Colon (tissue), 2 donors: ENCODE data around the gene GLRX2.

ENCODE experiments used
- FAIRE-seq: peaks from 2 replicates; lab custom pipeline; 2012; peaks lifted over from hg19 to GRCh38; lab: Jason Lieb, UNC
- donor health status: control.
- donor health status: control.

GLRX2 gene

DNA sequence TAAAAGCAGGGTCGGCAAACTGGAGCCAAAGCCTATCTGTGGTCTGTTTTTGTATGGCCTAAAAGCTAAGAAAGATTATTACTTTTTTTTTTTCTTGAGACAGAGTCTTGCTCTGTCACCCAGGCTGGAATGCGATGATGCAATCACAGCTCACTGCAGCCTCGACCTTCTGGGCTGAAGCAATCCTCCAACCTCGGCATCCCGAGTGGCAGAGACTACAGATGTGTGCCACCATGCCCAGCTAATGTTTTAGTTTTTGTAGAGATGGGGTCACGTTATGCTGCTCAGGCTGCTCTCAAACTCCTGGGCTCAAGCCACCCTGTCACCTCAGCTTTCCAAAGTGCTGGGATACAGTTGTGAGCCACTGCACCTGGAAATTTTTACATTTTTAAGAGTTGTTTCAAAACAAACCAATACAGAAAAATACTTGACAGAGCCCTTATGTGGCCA lies 6.5 kb upstream of the GLRX2 start:
- FAIRE-seq = no peak

DNA sequence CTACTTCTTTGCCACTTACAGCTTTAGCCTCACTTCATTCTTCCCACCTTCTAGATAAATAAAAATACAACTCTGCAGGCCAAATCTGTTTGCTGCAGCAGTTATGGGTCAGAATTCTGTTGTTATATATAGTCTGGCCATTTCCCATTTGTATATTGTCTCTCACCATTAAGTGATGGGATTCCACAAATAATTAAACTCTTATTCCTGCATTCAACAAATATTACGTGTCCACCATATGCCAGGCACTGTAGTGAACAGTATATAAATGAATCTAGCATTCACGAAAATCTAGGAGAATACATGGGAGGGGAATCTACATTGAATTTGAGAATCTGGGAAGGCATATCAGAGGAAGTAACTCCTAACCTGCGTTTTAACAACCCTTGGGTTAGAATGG lies 5.7 kb upstream of the GLRX2 start:
- FAIRE-seq = no peak

DNA sequence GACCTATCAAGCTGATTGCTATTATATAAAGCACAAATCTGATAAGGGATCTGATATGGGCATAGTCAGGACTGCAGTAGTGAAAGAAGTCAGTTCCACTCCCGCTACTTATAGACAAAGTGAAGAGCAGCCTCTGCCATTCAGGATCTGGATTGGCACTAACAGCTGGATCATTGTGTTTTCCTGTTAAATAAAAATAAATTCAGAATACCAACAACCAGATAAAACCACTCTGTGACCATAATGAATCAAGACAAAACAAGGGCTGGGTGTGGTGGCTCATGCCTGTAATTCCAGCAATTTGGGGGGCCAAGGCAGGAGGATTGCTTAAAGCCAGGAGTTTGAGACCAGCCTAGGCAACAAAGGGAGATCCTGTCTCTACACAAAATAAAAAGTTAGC lies 5.0 kb upstream of the GLRX2 start:
- FAIRE-seq = no peak

DNA sequence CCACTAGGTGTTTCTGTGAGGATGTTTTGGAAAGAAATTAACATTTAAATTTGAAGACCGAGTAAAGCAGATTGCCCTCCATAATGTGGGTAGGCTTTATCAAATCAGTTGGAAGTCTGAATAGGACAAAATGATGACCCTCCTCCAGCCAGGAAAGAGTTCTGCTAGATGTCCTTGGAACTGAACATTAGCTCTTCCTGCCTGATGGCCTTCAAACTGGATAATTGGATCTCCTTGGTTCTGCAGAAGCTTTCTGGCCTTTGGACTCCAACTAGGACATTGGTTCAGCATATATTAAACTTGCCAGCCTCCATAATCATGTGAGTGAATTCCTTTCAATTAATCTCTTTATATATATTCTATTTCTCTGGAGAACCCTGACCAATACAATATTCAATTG lies 4.4 kb upstream of the GLRX2 start:
- no peak for FAIRE-seq

DNA sequence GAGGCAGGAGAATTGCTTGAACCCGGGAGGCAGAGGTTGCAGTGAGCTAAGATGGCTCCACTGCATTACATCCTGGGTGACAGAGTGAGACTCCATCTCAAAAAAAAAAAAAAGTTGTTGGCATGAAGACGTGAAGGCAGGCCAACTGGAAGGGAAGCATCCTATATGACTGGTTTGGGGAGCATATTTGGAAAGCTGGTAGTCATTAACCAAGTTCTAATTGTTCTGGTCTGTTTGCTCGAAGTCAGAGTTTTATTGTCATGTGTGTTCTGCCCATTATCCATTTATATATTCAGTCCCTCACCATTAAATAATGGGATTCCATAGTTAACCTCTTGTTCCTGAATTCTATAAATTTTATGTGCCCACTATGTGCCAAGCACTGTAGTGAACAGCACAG lies 3.3 kb upstream of the GLRX2 start:
- FAIRE-seq = no peak

DNA sequence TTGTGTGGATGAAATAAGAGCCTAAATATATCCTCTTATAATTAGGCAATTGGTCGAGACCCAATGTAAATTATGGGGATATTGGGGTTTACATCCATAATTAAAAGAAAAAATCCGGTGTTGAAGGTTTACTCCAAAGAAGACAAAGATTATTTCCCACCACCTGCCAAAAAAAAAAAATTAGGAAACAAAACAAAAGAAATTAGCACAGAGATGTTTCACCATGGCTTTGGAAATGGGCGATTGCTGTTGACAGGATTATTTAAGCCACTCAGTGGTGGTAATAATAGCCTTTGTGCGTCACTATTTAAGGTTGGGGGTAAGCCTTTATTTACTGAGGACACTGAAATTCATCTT lies 585 bp upstream of the GLRX2 start:
- FAIRE-seq = no peak

DNA sequence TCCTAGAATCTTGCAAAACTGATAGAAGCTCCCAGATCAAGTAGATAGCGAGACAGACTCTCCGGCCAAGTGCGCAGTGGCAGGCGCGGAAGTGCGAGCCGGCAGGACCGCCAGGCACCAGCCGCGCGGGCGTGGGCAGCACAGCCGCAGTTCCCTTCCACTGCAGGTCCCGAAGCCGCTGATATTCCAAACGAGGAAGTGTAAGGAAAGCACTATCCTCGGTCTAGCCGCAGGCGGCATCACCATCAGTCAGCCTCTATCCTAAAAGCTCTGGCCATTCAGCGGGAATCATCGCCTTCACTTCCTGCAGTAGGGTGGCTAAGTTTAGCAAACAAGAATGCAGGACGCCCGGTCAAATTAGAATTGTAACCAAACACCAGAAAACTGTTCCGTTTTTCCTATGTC lies 710 bp downstream of the GLRX2 start:
- no peak for FAIRE-seq

DNA sequence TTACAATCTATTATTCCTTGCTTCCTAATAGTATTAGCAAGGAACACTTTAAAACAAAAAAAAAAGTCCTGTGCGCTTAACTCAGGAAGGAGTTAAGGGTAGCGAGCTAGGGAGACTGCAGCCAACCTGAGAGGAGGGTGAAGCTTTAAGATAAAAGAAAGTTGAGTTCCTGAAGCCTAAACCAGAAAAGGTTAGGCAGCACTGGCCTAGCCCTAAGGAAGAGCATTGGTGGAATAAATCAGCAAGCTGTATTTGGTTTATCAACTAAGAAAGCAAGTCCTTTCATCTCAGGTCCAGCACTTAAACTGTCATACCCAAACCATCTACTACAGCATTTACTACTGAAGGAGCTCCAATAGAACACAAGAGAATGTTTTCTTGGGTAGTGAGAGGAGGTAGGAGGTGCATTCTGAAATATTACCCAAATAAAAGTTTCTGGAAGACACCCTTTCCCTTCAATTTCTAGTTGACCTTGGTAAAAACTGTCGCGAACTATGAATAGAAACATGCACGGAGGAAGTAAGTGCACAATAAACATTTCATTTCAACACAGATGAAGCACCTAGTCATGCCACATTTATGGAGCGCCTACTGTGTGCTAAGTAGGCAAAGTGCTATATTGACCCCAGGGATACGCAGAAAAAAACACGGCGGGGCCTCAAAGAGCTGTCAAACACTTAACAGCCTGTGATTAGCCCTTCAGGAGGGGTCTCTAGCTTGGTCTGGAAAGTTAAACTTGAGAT lies 1.3 kb downstream of the GLRX2 start:
- no peak for FAIRE-seq

DNA sequence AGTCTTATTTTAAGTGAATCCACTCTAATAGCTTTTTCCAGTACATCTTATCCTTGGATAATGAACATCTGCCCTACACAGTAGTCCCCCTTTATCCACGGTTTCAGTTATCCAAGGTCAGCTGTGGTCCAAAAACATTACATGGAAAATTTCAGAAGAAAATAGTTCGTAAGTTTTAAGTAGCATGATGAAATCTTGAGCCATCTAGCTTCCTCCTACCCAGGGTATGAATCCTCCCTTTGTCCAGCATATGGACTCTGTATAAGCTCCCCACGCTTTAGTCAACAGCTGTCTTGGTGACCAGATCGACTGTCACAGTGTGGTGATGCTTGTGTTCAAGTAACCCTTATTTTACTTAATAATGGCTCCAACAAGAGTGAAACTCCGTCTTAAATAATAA lies 2.6 kb downstream of the GLRX2 start:
- FAIRE-seq = no peak

DNA sequence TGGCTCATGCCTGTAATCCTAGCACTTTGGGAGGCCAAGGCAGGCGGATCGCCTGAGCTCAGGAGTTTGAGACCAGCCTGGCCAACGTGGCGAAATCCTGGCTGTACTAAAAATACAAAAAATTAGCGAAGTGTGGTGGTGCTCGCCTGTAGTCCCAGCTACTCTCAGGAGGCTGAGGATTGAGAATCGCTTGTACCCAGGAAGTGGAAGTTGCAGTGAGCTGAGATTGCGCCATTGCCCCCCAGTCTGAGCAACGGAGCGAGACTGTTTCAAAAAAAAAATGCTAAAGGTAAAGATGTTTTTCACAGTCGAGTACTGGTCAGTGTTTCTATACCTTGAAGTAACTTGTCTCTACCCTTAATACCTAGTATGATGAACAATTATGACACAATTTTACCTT lies 11.1 kb downstream of the GLRX2 start:
- FAIRE-seq = no peak

DNA sequence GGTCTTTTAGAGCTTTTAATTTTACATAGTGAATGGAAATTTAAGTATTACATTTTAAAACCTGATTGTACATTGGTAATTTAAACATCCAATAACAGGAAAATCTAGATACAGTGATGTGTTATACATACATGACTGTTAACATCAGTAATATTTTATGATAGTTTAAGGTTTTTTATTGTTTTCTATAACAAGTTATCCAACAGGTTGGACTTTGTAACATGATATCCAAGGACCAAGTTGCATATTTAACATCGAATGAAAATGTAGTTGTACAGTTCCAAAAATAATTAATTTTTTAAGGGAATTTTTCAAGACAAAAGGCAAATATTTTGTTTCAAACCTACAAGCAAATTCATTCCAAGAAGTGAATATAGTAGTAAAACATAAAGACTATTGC lies 14.3 kb downstream of the GLRX2 start:
- FAIRE-seq = no peak

DNA sequence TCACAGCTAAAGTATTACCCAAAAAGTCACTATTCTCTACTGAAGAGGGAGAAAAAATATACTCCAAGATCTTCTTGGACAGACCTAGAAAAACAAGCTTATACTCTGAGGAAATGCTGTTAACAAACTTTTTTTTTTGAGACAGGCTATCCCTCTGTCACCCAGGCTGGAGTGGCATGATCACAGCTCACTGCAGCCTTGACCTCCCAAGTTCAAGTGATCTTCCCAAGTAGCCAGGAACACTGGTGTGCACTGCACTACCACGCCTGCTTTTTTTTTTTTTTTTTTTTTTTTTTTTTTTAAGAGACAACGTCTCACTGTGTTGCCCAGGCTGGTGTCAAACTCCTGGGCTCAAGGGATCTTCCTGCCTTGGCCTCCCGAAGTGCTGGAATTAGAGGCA lies 17.3 kb downstream of the GLRX2 start:
- no peak for FAIRE-seq

DNA sequence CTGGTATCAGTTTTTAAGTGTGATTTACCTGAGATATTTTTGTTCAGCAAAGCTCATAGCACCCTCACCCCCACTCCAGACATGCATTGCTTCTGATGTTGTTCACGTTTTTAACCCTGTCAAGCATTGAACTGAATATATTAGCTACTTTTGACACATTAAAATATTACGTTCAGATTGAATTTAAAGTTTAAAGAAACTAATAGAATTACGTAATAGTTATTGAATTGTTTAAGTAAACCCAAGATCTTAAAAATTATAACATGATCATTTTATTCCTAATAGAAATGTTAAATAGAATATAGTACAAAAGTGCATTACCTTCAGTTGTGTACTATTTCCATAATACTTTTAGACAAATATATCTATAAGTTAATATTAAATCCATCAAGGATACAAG lies 18.9 kb downstream of the GLRX2 start:
- FAIRE-seq = no peak

DNA sequence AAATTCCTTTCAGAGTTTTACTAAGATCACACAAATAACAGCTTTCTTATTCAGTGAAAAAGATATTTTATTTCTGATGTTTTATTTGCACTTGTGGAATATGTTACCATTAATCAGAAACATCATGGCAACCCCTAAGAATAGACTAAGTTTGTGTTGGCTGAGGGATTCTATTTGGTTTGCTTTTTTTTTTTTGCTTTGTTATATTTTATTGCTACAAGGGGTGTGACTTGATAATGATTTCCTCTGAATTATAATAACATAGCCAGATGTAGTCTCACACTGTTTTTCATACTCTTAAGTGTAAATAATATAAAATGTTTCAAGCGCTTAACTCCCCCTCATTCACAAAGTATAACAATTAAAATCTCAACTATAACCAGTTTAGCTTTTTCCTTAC lies 20.0 kb downstream of the GLRX2 start:
- FAIRE-seq = no peak

DNA sequence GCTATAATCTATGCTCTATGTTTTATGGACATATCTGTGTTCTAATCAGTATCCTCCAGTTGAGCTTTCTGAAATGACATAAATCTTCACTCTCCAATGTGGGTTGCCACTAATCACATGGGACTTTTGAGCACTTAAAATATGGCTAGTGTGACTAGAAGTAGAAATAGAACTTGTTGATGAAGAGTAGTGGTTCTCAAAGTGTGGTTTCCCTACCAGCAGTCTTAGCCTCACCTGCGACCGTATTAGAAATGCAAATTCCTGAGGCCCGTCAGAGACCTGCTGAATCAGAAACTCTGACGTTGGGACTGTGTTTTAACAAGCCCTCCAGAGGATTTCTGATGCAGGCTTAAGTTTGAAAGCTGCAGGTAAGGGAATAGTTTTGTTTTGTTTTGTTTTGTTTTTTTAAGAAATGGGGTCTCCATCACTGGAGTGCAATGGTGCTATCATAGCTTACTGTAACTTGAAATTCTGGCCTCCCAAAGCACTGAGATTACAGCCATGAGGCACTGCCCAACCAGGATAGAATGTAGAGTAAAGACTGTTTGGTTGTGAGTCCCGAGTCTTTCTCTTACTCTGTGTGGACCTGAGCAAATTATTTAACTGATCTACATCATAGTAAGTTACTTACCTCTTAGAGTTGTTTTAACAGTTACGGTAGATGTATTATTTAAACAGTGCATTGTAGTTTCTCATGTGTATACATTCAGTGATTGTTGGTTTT lies 21.7 kb downstream of the GLRX2 start:
- FAIRE-seq = no peak

DNA sequence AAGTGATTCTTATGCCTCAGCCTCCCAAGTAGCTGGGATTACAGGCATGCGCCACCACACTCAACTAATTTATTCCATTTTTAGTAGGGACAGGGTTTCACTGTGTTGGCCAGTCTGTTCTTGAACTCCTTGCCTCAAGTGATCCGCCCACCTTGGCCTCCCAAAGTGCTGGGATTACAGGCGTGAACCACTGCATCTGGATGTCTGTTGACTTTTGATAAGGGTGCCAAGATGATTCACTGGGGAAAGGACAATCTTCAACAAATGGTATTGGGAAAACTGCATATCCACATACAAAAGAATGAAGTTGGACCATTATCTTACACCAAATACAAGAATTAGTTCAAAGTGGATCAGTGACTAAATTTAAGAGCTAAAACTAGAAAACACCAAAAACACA lies 26.0 kb downstream of the GLRX2 start:
- no peak for FAIRE-seq

DNA sequence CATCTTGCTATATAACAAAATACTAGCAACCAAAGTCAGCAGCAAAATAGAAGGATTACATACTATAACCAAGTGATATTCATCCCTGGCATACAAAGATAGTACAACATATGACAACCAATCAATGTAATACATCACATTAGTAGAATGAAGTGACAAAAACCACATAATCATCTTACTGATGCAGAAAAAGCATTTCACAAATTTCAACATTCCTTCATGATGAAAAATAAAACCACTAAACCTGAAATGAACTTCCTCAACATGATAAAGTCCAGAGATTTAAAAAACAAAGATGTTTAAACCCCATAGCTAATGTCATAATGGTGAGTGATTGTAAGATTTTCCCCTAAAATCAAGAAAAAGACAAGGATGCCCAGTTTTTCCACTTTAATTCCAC lies 27.2 kb downstream of the GLRX2 start:
- FAIRE-seq = no peak

DNA sequence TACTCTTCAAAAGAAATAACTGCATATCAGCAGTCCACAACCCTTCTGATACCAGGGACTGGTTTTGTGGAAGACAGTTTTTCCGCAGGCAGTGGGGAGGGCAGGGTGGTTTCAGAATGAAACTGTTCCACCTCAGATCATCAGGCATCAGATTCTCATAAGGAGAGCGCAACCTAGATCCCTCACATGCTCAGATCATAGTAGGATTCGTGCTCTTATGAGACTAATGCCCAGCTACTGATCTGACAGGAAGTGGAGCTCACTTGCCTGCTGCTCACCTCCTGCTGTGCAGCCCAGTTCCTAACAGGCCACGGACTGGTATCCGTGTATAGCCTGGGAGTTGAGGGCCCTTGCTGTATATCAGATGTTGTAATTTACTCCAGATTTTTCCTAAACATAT lies 34.3 kb downstream of the GLRX2 start:
- FAIRE-seq = no peak

DNA sequence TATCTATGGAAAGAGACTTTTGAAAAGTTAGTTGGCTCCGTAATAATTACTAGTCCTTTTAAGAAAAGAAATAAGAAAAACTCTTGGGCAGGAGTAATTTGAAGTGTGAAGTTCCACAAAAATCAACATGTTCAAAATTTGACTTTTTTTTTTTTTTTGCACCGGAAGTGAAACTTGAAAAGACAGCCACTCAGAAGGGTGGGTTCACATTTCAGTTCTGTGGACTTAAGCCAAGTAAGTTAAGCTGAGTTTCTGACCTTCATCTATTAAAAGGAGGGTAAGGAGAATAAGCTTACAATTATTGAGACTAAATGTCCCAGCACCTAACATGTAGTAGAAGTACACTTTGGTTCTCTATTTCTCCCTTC lies 34.8 kb downstream of the GLRX2 start:
- no peak for FAIRE-seq

DNA sequence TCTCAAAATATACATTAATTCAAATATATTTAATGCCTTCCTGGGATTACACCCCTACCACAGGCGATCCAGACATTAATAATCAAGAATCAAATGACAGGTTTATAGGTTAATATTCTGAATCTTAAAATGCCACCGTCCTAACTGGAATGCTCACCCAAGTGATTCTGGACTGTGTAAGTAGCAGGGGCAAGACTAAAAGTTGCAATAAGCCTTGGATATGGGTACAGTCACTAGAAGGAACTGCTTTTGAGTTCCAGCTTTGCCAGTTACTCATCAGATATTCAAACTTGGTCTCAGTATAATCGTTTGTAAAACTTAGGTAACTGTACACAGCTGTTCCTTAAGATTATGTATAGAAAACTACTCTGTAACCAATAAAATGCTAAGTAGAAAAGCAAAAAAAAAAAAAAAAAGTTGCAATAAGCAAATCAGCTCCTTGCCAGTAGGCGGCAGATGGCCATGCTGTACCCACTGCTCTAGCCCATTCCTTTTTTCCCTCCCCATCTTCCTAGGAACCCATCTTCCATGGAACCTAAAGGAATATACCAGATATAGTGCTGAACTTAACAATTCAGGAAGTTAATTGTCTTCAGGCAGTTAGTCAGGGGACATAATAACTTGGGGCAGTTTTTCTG lies 35.3 kb downstream of the GLRX2 start:
- FAIRE-seq = no peak

DNA sequence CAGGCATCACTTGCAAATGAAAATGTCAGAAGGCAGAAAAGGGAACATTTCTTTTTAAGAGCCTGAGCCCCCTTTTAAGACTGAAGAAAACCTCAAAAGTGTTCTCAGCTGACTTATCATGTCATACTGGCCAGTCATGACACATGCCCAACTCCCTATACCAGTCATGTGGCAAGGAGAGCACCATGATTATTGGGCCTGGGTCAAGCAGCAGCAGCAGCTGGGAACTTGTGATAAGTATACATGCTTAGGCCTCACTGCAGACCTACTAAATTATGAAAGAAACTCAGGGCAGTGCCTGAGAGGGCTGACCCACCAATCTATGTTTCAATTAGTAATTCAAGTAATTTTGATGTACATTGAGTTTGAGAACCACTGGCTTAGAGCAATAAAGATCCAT lies 37.2 kb downstream of the GLRX2 start:
- FAIRE-seq = no peak

DNA sequence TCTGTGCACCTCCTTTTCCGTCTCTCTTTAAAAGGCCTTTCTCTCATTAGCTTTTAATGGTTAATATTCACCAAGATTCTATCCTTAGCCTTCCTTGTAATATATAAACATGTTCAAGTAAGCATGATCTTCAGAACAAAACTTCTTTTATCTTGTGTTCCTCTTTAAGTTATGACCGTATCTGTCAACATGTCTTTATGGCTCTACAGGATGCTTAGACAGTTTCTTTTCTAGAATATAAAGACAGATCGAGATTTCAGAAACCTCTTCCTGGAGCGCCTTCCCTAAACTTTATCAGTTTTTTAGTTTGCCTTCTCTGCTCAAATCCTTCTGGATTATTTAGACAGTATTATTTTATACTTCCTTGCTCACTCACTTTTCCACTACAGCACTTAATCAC lies 38.6 kb downstream of the GLRX2 start:
- no peak for FAIRE-seq

DNA sequence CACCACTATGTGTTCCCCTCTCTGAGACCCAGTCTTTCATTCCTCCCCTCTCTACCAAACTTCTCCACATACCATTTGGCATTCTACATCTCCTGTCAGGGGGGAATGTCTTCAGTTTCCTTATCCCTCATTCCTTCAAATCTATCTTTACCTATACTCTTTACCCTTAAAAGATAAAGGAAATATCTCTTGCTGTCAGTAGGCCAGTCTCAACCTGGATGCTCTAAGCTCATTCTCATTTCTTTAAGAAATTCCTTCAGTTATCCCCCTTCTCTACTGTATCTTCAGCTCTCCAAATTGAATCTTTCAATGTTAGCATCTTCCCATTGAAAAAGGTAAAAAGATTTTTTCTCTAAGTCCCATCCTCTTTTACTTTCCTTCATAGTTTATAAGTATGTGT lies 39.3 kb downstream of the GLRX2 start:
- no peak for FAIRE-seq
